Endothelial cell of umbilical vein (primary cell): ENCODE measurements around the gene ARFGAP3. TPM values are rescaled to one million over a fixed set of nuclear protein-coding genes. Genes with fewer than 3 reads are reported as not detected.

ENCODE experiments used
- BruUV-seq: library from RNA; stranded (reverse); fragments of 400-500 nt; replicated peaks from 2 replicates; lab custom pipeline; 2021; lab: Mats Ljungman, UMichigan
- CTCF ChIA-PET: fragments of 300-600, 350-600 bp; sonication (Branson Sonifier 250); formaldehyde crosslinking; loops from one replicate; lab custom pipeline; 2021; ENCODE audit warnings: antibody characterized with exemption, inconsistent platforms; lab: Charles Lee
- POLR2A ChIA-PET: fragments of 300-600, 350-600 bp; sonication (Branson Sonifier 250); formaldehyde crosslinking; loops from one replicate; lab custom pipeline; 2021; ENCODE audit warnings: antibody characterized with exemption, inconsistent platforms; lab: Charles Lee
- DNase-seq: peaks from one replicate; pipeline ENCODE4 v3.0.0-alpha.2; 2011; ENCODE audit warnings: low read depth, low spot score
- FAIRE-seq: peaks from 2 replicates; lab custom pipeline; 2011; peaks lifted over from hg19 to GRCh38; lab: Jason Lieb, UNC
- H2AFZ ChIP-seq: 2 replicates; pipeline ENCODE4 v1.6.0; 2012; ENCODE audit warnings: low read depth, low read length, control low read depth, inconsistent platforms
- H3K27ac ChIP-seq: 2 replicates; pipeline ENCODE4 v1.5.1; 2011; ENCODE audit warnings: low read depth, mild to moderate bottlenecking, control low read depth, low read length, moderate library complexity; ENCODE audit not compliant: insufficient read depth
- H3K27me3 ChIP-seq, 2 experiments: 2 replicates each; pipeline versions ENCODE4 v1.6.0 to v1.6.1; 2011; ENCODE audit warnings: low read length in 2 of 2, mixed read lengths in 1 of 2; ENCODE audit not compliant: control insufficient read depth in 2 of 2, insufficient read depth in 2 of 2
- H3K36me3 ChIP-seq, 2 experiments: 2 replicates in 1 of 2; 3 replicates in 1 of 2; pipeline ENCODE4 v1.5.1; 2011; ENCODE audit warnings: low read length in 2 of 2, mild to moderate bottlenecking in 1 of 2, moderate library complexity in 1 of 2; ENCODE audit not compliant: control insufficient read depth in 2 of 2, insufficient read depth in 2 of 2; ENCODE audit errors: extremely low read depth in 1 of 2
- H3K4me1 ChIP-seq: 3 replicates; pipeline ENCODE4 v1.5.1; 2011; ENCODE audit warnings: mild to moderate bottlenecking, low read length; ENCODE audit not compliant: control insufficient read depth, insufficient read depth; ENCODE audit errors: extremely low read depth
- H3K4me2 ChIP-seq: 2 replicates; pipeline ENCODE4 v1.6.1; 2011; ENCODE audit warnings: low read length, control low read depth, mixed read lengths; ENCODE audit not compliant: insufficient read depth
- H3K4me3 ChIP-seq, 3 experiments: fragments of 200-600 bp in 1 of 3; sonication (generic), shearing (Covaris generic) in 1 of 3; replicated peaks in 1 of 3; 2 replicates each; pipeline ENCODE4 v1.5.1; 2011 to 2016; ENCODE audit warnings: control low read depth in 3 of 3, low read length in 3 of 3, mild to moderate bottlenecking in 2 of 3, inconsistent platforms in 1 of 3, low read depth in 1 of 3, moderate library complexity in 1 of 3; ENCODE audit not compliant: insufficient read depth in 1 of 3
- H3K79me2 ChIP-seq: 2 replicates; pipeline ENCODE4 v1.6.0; 2012; ENCODE audit warnings: low read length, inconsistent platforms; ENCODE audit not compliant: control insufficient read depth, insufficient read depth
- H3K9ac ChIP-seq: replicated peaks from 2 replicates; pipeline ENCODE3; 2011; ENCODE audit warnings: low read length, control low read depth; ENCODE audit not compliant: insufficient read depth; ENCODE audit errors: extremely low read depth
- H3K9me1 ChIP-seq: replicated peaks from 3 replicates; pipeline ENCODE4 v1.6.0; 2011; ENCODE audit warnings: mild to moderate bottlenecking, low read length; ENCODE audit not compliant: control insufficient read depth, insufficient read depth; ENCODE audit errors: extremely low read depth
- H3K9me3 ChIP-seq: replicated peaks from 2 replicates; pipeline ENCODE4 v1.5.1; 2012; ENCODE audit warnings: low read length, inconsistent platforms; ENCODE audit not compliant: control insufficient read depth, insufficient read depth
- H4K20me1 ChIP-seq: replicated peaks from 2 replicates; pipeline ENCODE3; 2011; ENCODE audit warnings: mild to moderate bottlenecking, low read length; ENCODE audit not compliant: control insufficient read depth, insufficient read depth; ENCODE audit errors: extremely low read depth
- EZH2 ChIP-seq: IDR thresholded peaks from 2 replicates; pipeline ENCODE4 v1.6.1; 2012; ENCODE audit warnings: borderline replicate concordance, low read depth, mild to moderate bottlenecking, moderate library complexity, low read length, inconsistent platforms; ENCODE audit not compliant: severe bottlenecking
- FOS ChIP-seq: IDR thresholded peaks from 2 replicates; pipeline ENCODE4 v1.6.1; 2011; ENCODE audit warnings: mild to moderate bottlenecking, low read length, moderate library complexity, borderline replicate concordance; ENCODE audit not compliant: insufficient read depth
- GATA2 ChIP-seq: IDR thresholded peaks from 2 replicates; pipeline ENCODE4 v1.7.0; 2011; ENCODE audit warnings: low read depth, mild to moderate bottlenecking, moderate library complexity, mixed read lengths, low read length; ENCODE audit not compliant: insufficient read length, insufficient read depth
- JUN ChIP-seq: IDR thresholded peaks from 2 replicates; pipeline ENCODE4 v1.6.1; 2011; ENCODE audit warnings: borderline replicate concordance, low read depth; ENCODE audit not compliant: insufficient read length, insufficient read depth
- MAX ChIP-seq: IDR thresholded peaks from 2 replicates; pipeline ENCODE4 v1.6.1; 2011; ENCODE audit not compliant: insufficient read depth, insufficient read length
- POLR2A ChIP-seq: IDR thresholded peaks from 2 replicates; pipeline ENCODE4 v1.6.1; 2012; ENCODE audit warnings: low read depth, mild to moderate bottlenecking, control low read depth, low read length
- POLR2AphosphoS5 ChIP-seq: IDR thresholded peaks from 2 replicates; pipeline ENCODE4 v1.6.1; 2012; ENCODE audit warnings: low read depth, mild to moderate bottlenecking, control low read depth, low read length, moderate library complexity; ENCODE audit not compliant: insufficient read depth
- dilution Hi-C: fragments of 300-500 bp; cut with MboI; formaldehyde crosslinking; loops from one replicate; pipeline ENCODE4 v1.15.0; 2019; ENCODE audit warnings: low sequenced_read_pairs; ENCODE audit not compliant: extremely low pct_ligation_motif_present
- intact Hi-C: fragments of 100-400 bp; cut with micrococcal nuclease; formaldehyde crosslinking; loops from one replicate; pipeline ENCODE4 v1.10.0; 2022
- polyA plus RNA-seq, 4 experiments: library from polyadenylated mRNA; depleted of rRNA in 3 of 4; stranded (reverse) in 3 of 4; unstranded in 1 of 4; fragments of >200 nt; gene quantifications; 2 replicates each; pipeline versions ENCODE4 v1.2.1 to v1.2.3, GENCODE V29; 2011 to 2012; ENCODE audit warnings: missing spikeins in 1 of 4
- total RNA-seq: library from RNA; stranded (reverse); gene quantifications from 2 replicates; pipeline ENCODE4 v1.2.3, GENCODE V29; 2021
- TF ChIP-seq, protein P1 (sequence below), 2 donors: IDR thresholded peaks; 1 replicate in 1 of 2; 2 replicates in 1 of 2; pipeline ENCODE4 v1.5.1; 2011; ENCODE audit warnings: low read length in 2 of 2, mild to moderate bottlenecking in 2 of 2, moderate library complexity in 2 of 2, control low read depth in 1 of 2, inconsistent platforms in 1 of 2, low read depth in 1 of 2; ENCODE audit not compliant: insufficient read depth in 1 of 2; ENCODE audit errors: extremely low read depth in 1 of 2

ARFGAP3 gene
- total and polyA plus RNA-seq, 2 donors (not counting 3 experiments of a cell fraction or from before 2014, with no cell fraction given): 29.1 to 33.4 TPM

DNA sequence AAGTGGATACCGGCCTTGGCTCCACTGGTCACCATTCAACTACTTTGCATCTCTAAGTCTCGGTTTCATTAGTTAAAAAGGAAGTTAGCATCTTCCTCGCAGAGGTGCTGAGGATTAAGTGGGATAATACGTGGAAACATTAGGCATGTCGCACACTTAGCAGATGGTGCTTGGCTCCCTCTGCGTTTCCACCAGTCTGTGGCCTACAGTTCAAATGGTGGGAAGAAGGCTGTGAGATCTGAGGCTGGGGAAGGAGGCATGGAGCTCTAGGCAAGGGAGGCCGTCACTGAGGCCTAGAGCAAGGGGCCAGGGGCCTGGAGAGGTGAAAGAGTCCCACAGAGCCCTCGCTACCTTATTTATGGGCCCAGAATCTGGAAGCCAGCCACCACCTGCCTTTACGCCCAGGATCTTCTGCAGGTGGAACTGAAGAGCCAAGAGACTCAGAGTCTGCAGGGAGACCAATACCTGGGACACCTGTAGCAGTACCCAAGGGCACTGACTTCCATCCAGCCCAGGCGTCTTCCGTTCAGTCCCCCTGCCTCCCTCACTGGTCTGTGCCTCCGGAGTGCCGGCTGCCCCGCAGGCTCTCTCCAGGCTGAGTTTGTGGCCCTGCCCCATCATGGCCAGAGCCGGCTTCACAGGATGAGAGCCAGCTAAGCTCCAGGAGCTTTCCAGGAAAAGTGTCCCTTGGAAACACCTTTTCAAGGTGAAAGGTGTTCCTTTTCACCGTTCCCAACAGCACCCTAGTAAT, 70.3 kb downstream of the ARFGAP3 start:
- DNase-seq (no peak), FAIRE-seq (no peak)
- Histone ChIP-seq H3K36me3 (no peaks in the 10 kb centered on the region), H3K4me2 (no peak overlapping the region), H2AFZ (no peak overlapping the region), H3K4me3 (no peak overlapping the region), H3K9me3 (no peaks in the 10 kb centered on the region), H3K4me1 (no peaks in the 10 kb centered on the region), H3K79me2 (no peaks in the 10 kb centered on the region), H3K27ac (no peak overlapping the region), H3K9ac (no peak overlapping the region), H4K20me1 (no peaks in the 10 kb centered on the region), H3K9me1 (no peaks in the 10 kb centered on the region), H3K27me3 (no peaks in the 10 kb centered on the region)
- intact Hi-C loops: loop anchor here (10.0 kb wide), 1 partner anchor 248 kb away; no protein-coding TSS in a partner anchor
- CTCF ChIA-PET: interaction anchor here (0.7 to 1.3 kb wide), 4 partner anchors 9 to 303 kb away, joined by 3 to 5 read pairs (median 3); no protein-coding TSS in a partner anchor
- TF ChIP-seq, protein P1, sequence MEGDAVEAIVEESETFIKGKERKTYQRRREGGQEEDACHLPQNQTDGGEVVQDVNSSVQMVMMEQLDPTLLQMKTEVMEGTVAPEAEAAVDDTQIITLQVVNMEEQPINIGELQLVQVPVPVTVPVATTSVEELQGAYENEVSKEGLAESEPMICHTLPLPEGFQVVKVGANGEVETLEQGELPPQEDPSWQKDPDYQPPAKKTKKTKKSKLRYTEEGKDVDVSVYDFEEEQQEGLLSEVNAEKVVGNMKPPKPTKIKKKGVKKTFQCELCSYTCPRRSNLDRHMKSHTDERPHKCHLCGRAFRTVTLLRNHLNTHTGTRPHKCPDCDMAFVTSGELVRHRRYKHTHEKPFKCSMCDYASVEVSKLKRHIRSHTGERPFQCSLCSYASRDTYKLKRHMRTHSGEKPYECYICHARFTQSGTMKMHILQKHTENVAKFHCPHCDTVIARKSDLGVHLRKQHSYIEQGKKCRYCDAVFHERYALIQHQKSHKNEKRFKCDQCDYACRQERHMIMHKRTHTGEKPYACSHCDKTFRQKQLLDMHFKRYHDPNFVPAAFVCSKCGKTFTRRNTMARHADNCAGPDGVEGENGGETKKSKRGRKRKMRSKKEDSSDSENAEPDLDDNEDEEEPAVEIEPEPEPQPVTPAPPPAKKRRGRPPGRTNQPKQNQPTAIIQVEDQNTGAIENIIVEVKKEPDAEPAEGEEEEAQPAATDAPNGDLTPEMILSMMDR (IDR thresholded peaks at IDR 0.05; ENCODE audit: extremely low read depth in 1 of 2, insufficient read depth in 1 of 2, low read depth in 1 of 2, low read length in 2 of 2): no peak
- no peak for TF ChIP-seq POLR2AphosphoS5
- TF ChIP-seq JUN: no peak
- TF ChIP-seq MAX: no peak
- no peak for TF ChIP-seq FOS
- no peak for TF ChIP-seq POLR2A
- TF ChIP-seq GATA2: no peak
- no peak for TF ChIP-seq EZH2
- no TSS peak for BruUV-seq
- POLR2A ChIA-PET: no interaction called here
- dilution Hi-C loops: no loop called here
